ENCODE measurements around the gene NEDD4L. TPM values are rescaled to one million over a fixed set of nuclear protein-coding genes. Genes with fewer than 3 reads are reported as not detected.

Gene NEDD4L
- total RNA-seq, 1 donor from 2014 or later, result 93.9 TPM

- Histone ChIP-seq H3K4me3 (ENCODE audit: insufficient read depth, low read depth, low read length) (no peak overlapping the region), H4K20me1 (ENCODE audit: insufficient read depth, low read length) (peaks cover 72% of the 10 kb centered on the region), H3K27me3 (ENCODE audit: insufficient read depth, low read length) (no peaks in the 10 kb centered on the region), H2AFZ (ENCODE audit: low read depth, low read length) (no peak overlapping the region), H3K36me3 (ENCODE audit: insufficient read depth, low read length) (no peaks in the 10 kb centered on the region), H3K27ac (ENCODE audit: low read depth, low read length) (no peak overlapping the region), H3K9me3 (ENCODE audit: insufficient read depth, low read depth, low read length) (no peaks in the 10 kb centered on the region), H3K4me1 (ENCODE audit: insufficient read depth, low read length) (peaks cover 31% of the 10 kb centered on the region), H3K9ac (ENCODE audit: low read length) (no peak overlapping the region), H3K4me2 (ENCODE audit: low read length) (no peak overlapping the region), H3K79me2 (ENCODE audit: insufficient read depth, low read length) (peaks cover 66% of the 10 kb centered on the region)
- H3K4me3 Mint-ChIP-seq (ENCODE audit: unreplicated experiment), result no peak overlapping the region
- H3K9me3 Mint-ChIP-seq (ENCODE audit: unreplicated experiment), result no peaks in the 10 kb centered on the region
- no peaks in the 10 kb centered on the region for H3K27me3 Mint-ChIP-seq (ENCODE audit: low read depth, unreplicated experiment)
- FAIRE-seq, result no peak
- no peak overlapping the region for H3K27ac Mint-ChIP-seq (ENCODE audit: unreplicated experiment)
- peaks cover 3% of the 10 kb centered on the region for H3K36me3 Mint-ChIP-seq (ENCODE audit: low read depth, unreplicated experiment)
- DNase-seq (ENCODE audit: low read depth), result no peak
- peaks cover 40% of the 10 kb centered on the region for H3K4me1 Mint-ChIP-seq (ENCODE audit: low read depth, unreplicated experiment)
- TF ChIP-seq EZH2 (IDR thresholded peaks at IDR 0.05; ENCODE audit: insufficient read depth, low read length) (no peak), CTCF (IDR thresholded peaks at IDR 0.05; ENCODE audit: insufficient read depth, low read depth, low read length) (no peak)
Observed at GRCh38 chr18:58285449-58286130, 241.6 kb downstream of the NEDD4L start.

GRCh38 chr18:58286632-58287352 is 242.8 kb downstream of the NEDD4L start:
- Mint-ChIP-seq H3K36me3 (ENCODE audit: low read depth, unreplicated experiment) (peaks cover 3% of the 10 kb centered on the region), H3K4me3 (ENCODE audit: unreplicated experiment) (no peak overlapping the region), H3K27ac (ENCODE audit: unreplicated experiment) (no peak overlapping the region), H3K27me3 (ENCODE audit: low read depth, unreplicated experiment) (no peaks in the 10 kb centered on the region), H3K4me1 (ENCODE audit: low read depth, unreplicated experiment) (peaks cover 49% of the 10 kb centered on the region), H3K9me3 (ENCODE audit: unreplicated experiment) (no peaks in the 10 kb centered on the region)
- no peak overlapping the region for H3K27ac ChIP-seq (ENCODE audit: low read depth, low read length)
- no peaks in the 10 kb centered on the region for H3K36me3 ChIP-seq (ENCODE audit: insufficient read depth, low read length)
- H2AFZ ChIP-seq (ENCODE audit: low read depth, low read length), result no peak overlapping the region
- H3K4me2 ChIP-seq (ENCODE audit: low read length), result no peak overlapping the region
- peaks cover 65% of the 10 kb centered on the region for H3K79me2 ChIP-seq (ENCODE audit: insufficient read depth, low read length)
- no peak overlapping the region for H3K4me3 ChIP-seq (ENCODE audit: insufficient read depth, low read depth, low read length)
- no peaks in the 10 kb centered on the region for H3K9me3 ChIP-seq (ENCODE audit: insufficient read depth, low read depth, low read length)
- TF ChIP-seq CTCF (IDR thresholded peaks at IDR 0.05; ENCODE audit: insufficient read depth, low read depth, low read length) (no peak), EZH2 (IDR thresholded peaks at IDR 0.05; ENCODE audit: insufficient read depth, low read length) (no peak)
- H3K4me1 ChIP-seq (ENCODE audit: insufficient read depth, low read length), result peaks cover 37% of the 10 kb centered on the region
- DNase-seq (ENCODE audit: low read depth), result no peak
- H4K20me1 ChIP-seq (ENCODE audit: insufficient read depth, low read length), result peaks cover 73% of the 10 kb centered on the region
- H3K27me3 ChIP-seq (ENCODE audit: insufficient read depth, low read length), result no peaks in the 10 kb centered on the region
- no peak overlapping the region for H3K9ac ChIP-seq (ENCODE audit: low read length)
- no peak for FAIRE-seq
